ENCODE measurements around the gene GNB1.

Gene GNB1

GRCh38 chr1:1760345-1760650 lies 130.6 kb downstream of the GNB1 start:
- DNase-seq (ENCODE audit: insufficient read length, low spot score) (no peak), FAIRE-seq (no peak)
- TF ChIP-seq CTCF (IDR thresholded peaks at IDR 0.05; ENCODE audit: insufficient read depth, missing control alignments) = no peak

GRCh38 chr1:1759456-1760344 lies 131.2 kb downstream of the GNB1 start:
- FAIRE-seq (no peak), DNase-seq (ENCODE audit: insufficient read length, low spot score) (no peak)

GRCh38 chr1:1758692-1759455 lies 132.0 kb downstream of the GNB1 start:
- DNase-seq (ENCODE audit: insufficient read length, low spot score) = no peak
- FAIRE-seq = no peak
- TF ChIP-seq CTCF (IDR thresholded peaks at IDR 0.05; ENCODE audit: insufficient read depth, missing control alignments) = no peak

More at GRCh38 chr1:1759456-1760344, 131.2 kb downstream of the GNB1 start:
- no peak for TF ChIP-seq CTCF (IDR thresholded peaks at IDR 0.05; ENCODE audit: insufficient read depth, missing control alignments)

- TF ChIP-seq CTCF (IDR thresholded peaks at IDR 0.05; ENCODE audit: insufficient read depth, missing control alignments) = no peak
- FAIRE-seq (no peak), DNase-seq (ENCODE audit: insufficient read length, low spot score) (no peak)
These were observed 132.7 kb downstream of the GNB1 start for GRCh38 chr1:1758059-1758621.

GRCh38 chr1:1757422-1758058 lies 133.3 kb downstream of the GNB1 start:
- no peak for DNase-seq (ENCODE audit: insufficient read length, low spot score)
- TF ChIP-seq CTCF (IDR thresholded peaks at IDR 0.05; ENCODE audit: insufficient read depth, missing control alignments) = no peak
- no peak for FAIRE-seq

- no peak for DNase-seq (ENCODE audit: insufficient read length, low spot score)
- TF ChIP-seq CTCF (IDR thresholded peaks at IDR 0.05; ENCODE audit: insufficient read depth, missing control alignments) = no peak
- no peak for FAIRE-seq
These were observed 134.0 kb downstream of the GNB1 start for GRCh38 chr1:1756661-1757421.
